ENCODE data around the gene KRTAP10-4. TPM values are rescaled to one million over a fixed set of nuclear protein-coding genes. Genes with fewer than 3 reads are reported as not detected.

Gene KRTAP10-4
- total RNA-seq, 1 donor = not detected

GRCh38 chr21:44537930-44538911 is 35.3 kb upstream of the KRTAP10-4 start:
- H3K4me3 ChIP-seq (ENCODE audit: low read depth, low read length) = no peak overlapping the region
- no peak for TF ChIP-seq CTCF (IDR thresholded peaks at IDR 0.05; ENCODE audit: insufficient read depth, low read depth, low read length)
- no peak for DNase-seq (ENCODE audit: low read depth)

GRCh38 chr21:44539046-44539445 is 34.5 kb upstream of the KRTAP10-4 start:
- TF ChIP-seq CTCF (IDR thresholded peaks at IDR 0.05; ENCODE audit: insufficient read depth, low read depth, low read length) = no peak
- DNase-seq (ENCODE audit: low read depth) = no peak
- no peak overlapping the region for H3K4me3 ChIP-seq (ENCODE audit: low read depth, low read length)

GRCh38 chr21:44539991-44540666 is 33.4 kb upstream of the KRTAP10-4 start, which contains the start of gene KRTAP10-1:
Gene KRTAP10-1, minus strand, starts transcription at chr21:44540195. Its CDS starts 45 bp downstream, at chr21:44540150.
- H3K4me3 ChIP-seq (ENCODE audit: low read depth, low read length) = no peak within 1 kb of the TSS
- DNase-seq (ENCODE audit: low read depth) = no peak
- TF ChIP-seq CTCF (IDR thresholded peaks at IDR 0.05; ENCODE audit: insufficient read depth, low read depth, low read length) = no peak

DNA sequence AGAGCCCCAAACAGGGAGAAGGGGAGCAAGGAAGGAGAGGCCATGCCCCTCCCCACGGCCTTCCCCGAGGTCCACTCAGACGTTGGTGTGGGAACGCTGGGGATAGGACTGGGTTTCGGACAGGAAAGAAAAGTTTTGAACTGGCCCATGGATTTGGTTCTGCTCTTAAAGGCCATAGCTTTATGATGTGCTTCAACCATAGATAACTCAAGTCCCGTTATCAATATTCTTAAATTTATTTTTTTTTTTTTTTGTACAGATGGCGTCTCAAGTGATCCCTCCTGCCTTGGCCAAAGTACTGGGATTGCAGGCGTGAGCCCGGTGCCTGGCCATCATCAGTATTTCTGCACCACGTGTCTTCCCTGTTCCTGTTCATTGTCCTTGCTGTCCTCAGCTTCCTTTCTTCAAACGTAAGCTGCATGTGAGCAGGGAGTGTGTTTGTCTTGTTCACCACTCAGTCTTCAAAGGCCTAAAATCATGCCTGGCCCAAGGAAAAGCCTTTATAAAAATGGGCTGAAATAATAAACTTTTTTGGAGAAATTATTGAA is 32.7 kb upstream of the KRTAP10-4 start:
- no peak for TF ChIP-seq CTCF (IDR thresholded peaks at IDR 0.05; ENCODE audit: insufficient read depth, low read depth, low read length)
- no peak overlapping the region for H3K4me3 ChIP-seq (ENCODE audit: low read depth, low read length)
- DNase-seq (ENCODE audit: low read depth) = no peak

- no peak for DNase-seq (ENCODE audit: low read depth)
- no peak overlapping the region for H3K4me3 ChIP-seq (ENCODE audit: low read depth, low read length)
- no peak for TF ChIP-seq CTCF (IDR thresholded peaks at IDR 0.05; ENCODE audit: insufficient read depth, low read depth, low read length)
Observed at GRCh38 chr21:44542716-44543115, 30.8 kb upstream of the KRTAP10-4 start.

DNA sequence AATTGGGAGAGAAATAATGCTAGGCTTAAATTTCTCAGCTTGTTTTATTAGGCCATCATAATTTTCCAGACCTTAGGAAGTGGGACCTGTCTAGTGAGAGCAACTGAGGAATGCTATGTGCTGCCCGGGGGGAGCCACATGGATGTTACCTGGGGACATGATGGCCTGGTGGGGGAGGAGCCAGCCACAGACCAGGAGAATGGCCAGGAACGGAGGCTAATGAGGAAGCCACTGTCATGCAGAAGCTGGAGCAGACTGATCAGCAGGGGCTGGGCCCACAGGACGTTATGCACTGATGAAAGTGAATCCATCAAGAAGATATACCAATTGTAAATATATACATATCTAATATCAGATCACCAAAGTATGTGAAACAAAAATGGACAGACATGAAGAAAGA is 29.0 kb upstream of the KRTAP10-4 start:
- no peak overlapping the region for H3K4me3 ChIP-seq (ENCODE audit: low read depth, low read length)
- TF ChIP-seq CTCF (IDR thresholded peaks at IDR 0.05; ENCODE audit: insufficient read depth, low read depth, low read length) = no peak
- no peak for DNase-seq (ENCODE audit: low read depth)
